Neuronal stem cell (in vitro differentiated cells): ENCODE results near the gene RAB10.
"Not testable (repeated sequence)": the region's sequence is repeated elsewhere in the genome, so short reads cannot be mapped to it uniquely, and the experiment has no call there.

Source experiments
- DNase-seq: peaks from one replicate; pipeline ENCODE4 v3.0.0-alpha.2; 2013; ENCODE audit warnings: low spot score
- H2AFZ ChIP-seq: one replicate; pipeline ENCODE4 v1.6.1; 2013; ENCODE audit warnings: mild to moderate bottlenecking, low read length, inconsistent platforms
- H2AK5ac ChIP-seq: 2 replicates; pipeline ENCODE4 v1.6.1; 2013; ENCODE audit warnings: low read depth, mild to moderate bottlenecking, inconsistent platforms, low read length, moderate library complexity, mixed read lengths
- H2BK120ac ChIP-seq: 2 replicates; pipeline ENCODE4 v1.6.1; 2013; ENCODE audit warnings: low read depth, mild to moderate bottlenecking, inconsistent platforms, low read length, moderate library complexity, mixed read lengths
- H2BK12ac ChIP-seq: one replicate; pipeline ENCODE4 v1.6.1; 2013; ENCODE audit warnings: low read length, inconsistent platforms
- H2BK15ac ChIP-seq: 2 replicates; pipeline ENCODE4 v1.6.1; 2013; ENCODE audit warnings: mild to moderate bottlenecking, low read length, inconsistent platforms, mixed read lengths
- H2BK5ac ChIP-seq: one replicate; pipeline ENCODE4 v1.6.1; 2013; ENCODE audit warnings: inconsistent platforms, mild to moderate bottlenecking, low read length, moderate library complexity
- H3K14ac ChIP-seq: one replicate; pipeline ENCODE4 v1.6.1; 2013; ENCODE audit warnings: low read length, inconsistent platforms
- H3K18ac ChIP-seq: 2 replicates; pipeline ENCODE4 v1.6.1; 2013; ENCODE audit warnings: low read length, inconsistent platforms
- H3K23ac ChIP-seq: 2 replicates; pipeline ENCODE4 v1.6.1; 2013; ENCODE audit warnings: low read depth, mild to moderate bottlenecking, mixed read lengths, low read length, inconsistent platforms; ENCODE audit not compliant: poor library complexity
- H3K27ac ChIP-seq: replicated peaks from 3 replicates; pipeline ENCODE4 v1.5.1; 2013; ENCODE audit warnings: low read length, inconsistent platforms
- H3K27me3 ChIP-seq, 3 experiments: 2 replicates each; pipeline ENCODE4 v1.6.1; 2013; ENCODE audit warnings: low read length in 3 of 3, mild to moderate bottlenecking in 2 of 3, inconsistent platforms in 1 of 3, low read depth in 1 of 3, mixed read lengths in 1 of 3, moderate library complexity in 1 of 3; ENCODE audit not compliant: control insufficient read depth in 3 of 3, insufficient read depth in 3 of 3
- H3K36me3 ChIP-seq, 2 donors: replicated peaks in 1 of 2; 2 replicates each; pipeline ENCODE4 v1.6.1; 2013; ENCODE audit warnings: low read length in 2 of 2; ENCODE audit not compliant: control insufficient read depth in 2 of 2, insufficient read depth in 2 of 2
- H3K4ac ChIP-seq: 2 replicates; pipeline ENCODE4 v1.6.1; 2013; ENCODE audit warnings: inconsistent platforms, mild to moderate bottlenecking, low read length, moderate library complexity
- H3K4me1 ChIP-seq, 2 donors: 1 replicate in 1 of 2; 2 replicates in 1 of 2; pipeline ENCODE4 v1.6.1; 2013; ENCODE audit warnings: low read length in 2 of 2, low read depth in 1 of 2; ENCODE audit not compliant: control insufficient read depth in 2 of 2, insufficient read depth in 1 of 2
- H3K4me2 ChIP-seq: one replicate; pipeline ENCODE4 v1.6.1; 2013; ENCODE audit warnings: mild to moderate bottlenecking, low read length, inconsistent platforms; ENCODE audit not compliant: insufficient read depth, poor library complexity, severe bottlenecking
- H3K4me3 ChIP-seq, 2 donors: 2 replicates each; pipeline ENCODE4 v1.5.1; 2013; ENCODE audit warnings: low read length in 2 of 2, mild to moderate bottlenecking in 2 of 2, inconsistent platforms in 1 of 2, moderate library complexity in 1 of 2
- H3K79me1 ChIP-seq: one replicate; pipeline ENCODE4 v1.6.1; 2013; ENCODE audit warnings: low read depth, mild to moderate bottlenecking, inconsistent platforms, low read length, moderate library complexity
- H3K9ac ChIP-seq: one replicate; pipeline ENCODE4 v1.6.1; 2013; ENCODE audit warnings: mild to moderate bottlenecking, low read depth, low read length, inconsistent platforms; ENCODE audit not compliant: poor library complexity
- H3K9me3 ChIP-seq, 2 donors: replicated peaks in 1 of 2; 2 replicates each; pipeline versions ENCODE3 to v1.6.1; 2013; ENCODE audit warnings: low read length in 2 of 2, mild to moderate bottlenecking in 2 of 2, inconsistent platforms in 1 of 2, low read depth in 1 of 2, mixed read lengths in 1 of 2, moderate library complexity in 1 of 2; ENCODE audit not compliant: control insufficient read depth in 2 of 2, insufficient read depth in 1 of 2
- H4K8ac ChIP-seq: one replicate; pipeline ENCODE4 v1.6.1; 2013; ENCODE audit warnings: low read depth, mild to moderate bottlenecking, inconsistent platforms, low read length, moderate library complexity
- H4K91ac ChIP-seq: one replicate; pipeline ENCODE4 v1.6.1; 2013; ENCODE audit warnings: low read length, low read depth, mild to moderate bottlenecking, inconsistent platforms; ENCODE audit not compliant: poor library complexity
- WGBS, 2 donors: extraction: QIAGEN DNeasy Blood & Tissue Kit; methylation state at CpG; one replicate each; pipeline ENCODE4 v1.1.7; 2013; ENCODE audit warnings: missing lambda C conversion rate in 2 of 2, mixed read lengths in 1 of 2; ENCODE audit not compliant: insufficient read length in 2 of 2, insufficient replicate concordance in 1 of 2; ENCODE audit errors: extremely low coverage in 2 of 2; 5-methylcytosine and 5-hydroxymethylcytosine counted together

The RAB10 gene

GRCh38 chr2:25998816-25999383 is 35.0 kb upstream of the RAB10 start:
- not testable (repeated sequence) for H3K4me2 ChIP-seq, H3K18ac ChIP-seq, H2BK5ac ChIP-seq, H2AK5ac ChIP-seq, H2BK120ac ChIP-seq, H2AFZ ChIP-seq, H3K4me3 ChIP-seq, H4K91ac ChIP-seq, DNase-seq, H3K14ac ChIP-seq, H4K8ac ChIP-seq, H2BK15ac ChIP-seq, H3K27me3 ChIP-seq, H3K4me1 ChIP-seq, H2BK12ac ChIP-seq, H3K23ac ChIP-seq, H3K9me3 ChIP-seq, H3K4ac ChIP-seq, H3K9ac ChIP-seq, H3K36me3 ChIP-seq, H3K27ac ChIP-seq, H3K79me1 ChIP-seq
- no CpG with 5 or more reads among the region's 13 CpGs for WGBS, 2 donors

- H3K36me3 ChIP-seq, H3K9me3 ChIP-seq, H3K4me3 ChIP-seq, H3K4ac ChIP-seq, H3K4me2 ChIP-seq, H3K9ac ChIP-seq, H3K23ac ChIP-seq, H3K4me1 ChIP-seq, H3K27me3 ChIP-seq, H2AK5ac ChIP-seq, H2BK120ac ChIP-seq, DNase-seq, H3K27ac ChIP-seq, H2BK15ac ChIP-seq, H3K14ac ChIP-seq, H3K18ac ChIP-seq, H3K79me1 ChIP-seq, H4K8ac ChIP-seq, H2BK12ac ChIP-seq, H4K91ac ChIP-seq, H2BK5ac ChIP-seq, H2AFZ ChIP-seq: not testable (repeated sequence)
- no CpG with 5 or more reads among the region's 7 CpGs for WGBS, 2 donors
These were observed 34.5 kb upstream of the RAB10 start for GRCh38 chr2:25999406-25999805.

- Histone ChIP-seq H3K9me3 (no peaks in the 10 kb centered on the region), H3K18ac (peak overlapping the region; percentile 5), H3K4me1 (no peaks in the 10 kb centered on the region), H2BK120ac (no peak overlapping the region), H2BK5ac (no peak overlapping the region), H3K9ac (no peak overlapping the region), H4K8ac (no peak overlapping the region), H3K4ac (no peak overlapping the region), H3K4me2 (no peak overlapping the region), H2AFZ (no peak overlapping the region), H2BK12ac (no peak overlapping the region), H3K79me1 (no peaks in the 10 kb centered on the region), H4K91ac (no peak overlapping the region), H3K36me3 (no peaks in the 10 kb centered on the region), H2BK15ac (no peak overlapping the region), H3K27me3 (peaks cover 0 to 3% (median 0%) of the 10 kb centered on the region in 3 experiments), H3K23ac (no peak overlapping the region), H3K27ac (no peak overlapping the region), H3K4me3 (no peak overlapping the region), H2AK5ac (no peak overlapping the region), H3K14ac (no peak overlapping the region)
- WGBS, 2 donors: no CpG with 5 or more reads among the region's 5 CpGs
- DNase-seq: no peak
These were observed 33.3 kb upstream of the RAB10 start for GRCh38 chr2:26000561-26001082.

DNA sequence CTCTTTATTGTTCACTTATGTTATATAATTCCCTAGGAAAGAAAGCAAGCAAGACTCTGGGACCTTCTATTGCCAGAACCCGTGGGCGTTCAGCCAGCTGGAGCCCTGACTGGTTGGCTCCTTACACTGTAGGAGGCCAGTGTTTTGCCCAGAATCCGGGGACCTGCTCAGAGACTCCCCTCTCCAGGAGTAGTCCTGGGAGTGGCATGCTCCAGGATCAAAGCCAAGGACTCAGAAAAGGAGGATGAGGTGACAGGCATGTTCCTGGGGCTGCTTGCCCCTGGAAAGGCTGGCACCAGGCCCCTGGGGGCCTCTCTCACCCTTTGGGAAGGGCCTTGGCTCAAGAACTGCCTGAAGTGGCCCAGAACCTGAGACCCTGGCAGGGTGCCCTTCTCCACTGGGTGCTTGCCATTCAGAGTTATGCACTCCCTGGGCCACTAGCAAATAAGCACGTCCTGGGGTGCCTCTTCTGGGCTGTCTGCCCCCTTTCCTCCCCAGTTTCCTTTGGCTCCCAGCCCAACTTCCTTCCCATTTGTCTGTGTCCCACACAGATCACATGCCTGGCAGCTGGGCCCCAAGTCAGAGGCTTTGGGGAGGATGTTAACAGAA is 32.0 kb upstream of the RAB10 start:
- Histone ChIP-seq H3K27me3 (peaks cover 0 to 3% (median 0%) of the 10 kb centered on the region in 3 experiments), H3K4me2 (no peak overlapping the region), H3K9ac (no peak overlapping the region), H3K18ac (no peak overlapping the region), H2AFZ (no peak overlapping the region), H3K4me1 (no peaks in the 10 kb centered on the region), H3K23ac (no peak overlapping the region), H2AK5ac (no peak overlapping the region), H4K8ac (no peak overlapping the region), H3K4ac (no peak overlapping the region), H3K9me3 (no peaks in the 10 kb centered on the region), H2BK12ac (no peak overlapping the region), H2BK5ac (no peak overlapping the region), H3K4me3 (no peak overlapping the region), H3K36me3 (no peaks in the 10 kb centered on the region), H4K91ac (no peak overlapping the region), H3K14ac (no peak overlapping the region), H3K79me1 (no peaks in the 10 kb centered on the region), H2BK120ac (no peak overlapping the region), H3K27ac (no peak overlapping the region), H2BK15ac (no peak overlapping the region)
- no peak for DNase-seq
- WGBS, 2 donors: no CpG with 5 or more reads among the region's 4 CpGs
